Stimulated activated naive CD8-positive, alpha-beta T cell treated with anti-CD3 and anti-CD28 coated beads, Interleukin-15, amount 100 ng/mL, for 72 hours (primary cell): ENCODE results near the gene NDUFA3.
A peak's percentile ranks its signal among the peaks of the same experiment; 100 is the strongest.
"Not testable (repeated sequence)": the region's sequence is repeated elsewhere in the genome, so short reads cannot be mapped to it uniquely, and the experiment has no call there.

Experiments used
- ATAC-seq: fragments of 150-1000 bp; cut with Tn5 transposase; 2 replicates; pipeline ENCODE4 v1.10.0; 2021; ENCODE audit warnings: mild to moderate bottlenecking, moderate library complexity
- DNase-seq, 2 donors: peaks; one replicate each; pipeline ENCODE4 v3.0.0; 2021 to 2022
- H3K27ac Mint-ChIP-seq, 2 donors: one replicate each; pipeline ENCODE4 v1.8.0; 2022; ENCODE audit warnings: mild to moderate bottlenecking in 2 of 2, mixed read lengths in 2 of 2, moderate library complexity in 2 of 2
- H3K27me3 Mint-ChIP-seq: one replicate; pipeline ENCODE4 v1.8.0; 2022; ENCODE audit warnings: mixed read lengths
- H3K4me1 Mint-ChIP-seq: one replicate; pipeline ENCODE4 v1.8.0; 2022; ENCODE audit warnings: mild to moderate bottlenecking, mixed read lengths
- H3K4me3 Mint-ChIP-seq, 2 donors: one replicate each; pipeline ENCODE4 v1.8.0; 2022; ENCODE audit warnings: mild to moderate bottlenecking in 2 of 2, mixed read lengths in 2 of 2, moderate library complexity in 1 of 2
- H3K9me3 Mint-ChIP-seq, 2 donors: one replicate each; pipeline ENCODE4 v1.8.0; 2022; ENCODE audit warnings: mixed read lengths in 2 of 2

Gene NDUFA3

GRCh38 chr19:54102421-54103169, at the start of gene NDUFA3:
NDUFA3 (plus strand) TSS chr19:54102855; CDS start chr19:54102879, 24 bp downstream.
- Mint-ChIP-seq H3K4me1 (peaks cover 38% of the 10 kb centered on the region), H3K27ac (peak within 1 kb of the TSS; percentile 93 to 98), H3K4me3 (peak within 1 kb of the TSS; percentile 97 to 100), H3K27me3 (no peaks in the 10 kb centered on the region), H3K9me3 (no peaks in the 10 kb centered on the region)
- ATAC-seq, result peak; percentile 99
- peak; percentile 97 to 98 for DNase-seq

- Mint-ChIP-seq H3K4me3 (no peak overlapping the region), H3K9me3 (no peaks in the 10 kb centered on the region), H3K27ac (peak overlapping the region in 1 of 2 donors; percentile 42), H3K27me3 (peaks cover 45% of the 10 kb centered on the region), H3K4me1 (no peaks in the 10 kb centered on the region)
- no peak for DNase-seq
- no peak for ATAC-seq
These were observed 40.0 kb upstream of the NDUFA3 start for GRCh38 chr19:54062643-54063042.

GRCh38 chr19:54063350-54064116, 39.1 kb upstream of the NDUFA3 start, which contains the start of gene VSTM1:
VSTM1 (minus strand) TSS chr19:54063897; CDS start chr19:54063777, 120 bp downstream.
- H3K4me3 Mint-ChIP-seq, result no peak within 1 kb of the TSS
- peak within 1 kb of the TSS in 1 of 2 donors; percentile 42 for H3K27ac Mint-ChIP-seq
- H3K9me3 Mint-ChIP-seq, result no peaks in the 10 kb centered on the region
- peaks cover 45% of the 10 kb centered on the region for H3K27me3 Mint-ChIP-seq
- DNase-seq (no peak), ATAC-seq (no peak)
- no peaks in the 10 kb centered on the region for H3K4me1 Mint-ChIP-seq

GRCh38 chr19:54069470-54069869, 33.2 kb upstream of the NDUFA3 start:
- Mint-ChIP-seq H3K9me3 (peaks cover 0 to 8% of the 10 kb centered on the region in 2 donors), H3K27ac (no peak overlapping the region), H3K4me1 (no peaks in the 10 kb centered on the region), H3K27me3 (peaks cover 17% of the 10 kb centered on the region), H3K4me3 (no peak overlapping the region)
- no peak for DNase-seq
- no peak for ATAC-seq

GRCh38 chr19:54073829-54074228, 28.8 kb upstream of the NDUFA3 start:
- DNase-seq (no peak), ATAC-seq (no peak)
- H3K4me1 Mint-ChIP-seq, result no peaks in the 10 kb centered on the region
- H3K9me3 Mint-ChIP-seq, result peaks cover 0 to 8% of the 10 kb centered on the region in 2 donors
- H3K4me3 Mint-ChIP-seq, result no peak overlapping the region
- peaks cover under 1% of the 10 kb centered on the region for H3K27me3 Mint-ChIP-seq
- no peak overlapping the region for H3K27ac Mint-ChIP-seq

- no peaks in the 10 kb centered on the region for H3K4me1 Mint-ChIP-seq
- H3K9me3 Mint-ChIP-seq, result no peaks in the 10 kb centered on the region
- no peak overlapping the region for H3K4me3 Mint-ChIP-seq
- DNase-seq (no peak), ATAC-seq (no peak)
- peaks cover 8% of the 10 kb centered on the region for H3K27me3 Mint-ChIP-seq
- H3K27ac Mint-ChIP-seq, result no peak overlapping the region
These were observed 27.8 kb upstream of the NDUFA3 start for GRCh38 chr19:54074851-54075250.

- Mint-ChIP-seq H3K9me3 (no peaks in the 10 kb centered on the region), H3K27me3 (peaks cover 8% of the 10 kb centered on the region), H3K4me1 (no peaks in the 10 kb centered on the region), H3K27ac (no peak overlapping the region), H3K4me3 (no peak overlapping the region)
- DNase-seq (no peak), ATAC-seq (no peak)
These were observed 25.3 kb upstream of the NDUFA3 start for GRCh38 chr19:54077334-54077733.

GRCh38 chr19:54081032-54081431, 21.6 kb upstream of the NDUFA3 start, which contains the start of gene TARM1:
TARM1 (minus strand) TSS chr19:54081365; CDS start chr19:54081340, 25 bp downstream.
- H3K4me1 Mint-ChIP-seq, result no peaks in the 10 kb centered on the region
- ATAC-seq (no peak), DNase-seq (no peak)
- H3K27me3 Mint-ChIP-seq, result peaks cover 13% of the 10 kb centered on the region
- no peak within 1 kb of the TSS for H3K4me3 Mint-ChIP-seq
- H3K9me3 Mint-ChIP-seq, result peaks cover 5 to 7% of the 10 kb centered on the region in 2 donors
- H3K27ac Mint-ChIP-seq, result no peak within 1 kb of the TSS

GRCh38 chr19:54084410-54084809, 18.2 kb upstream of the NDUFA3 start:
- Mint-ChIP-seq H3K4me3 (no peak overlapping the region), H3K27ac (no peak overlapping the region), H3K27me3 (peaks cover 9% of the 10 kb centered on the region), H3K4me1 (no peaks in the 10 kb centered on the region), H3K9me3 (peaks cover 6 to 7% of the 10 kb centered on the region in 2 donors)
- DNase-seq (no peak), ATAC-seq (no peak)

GRCh38 chr19:54094426-54095000, 8.1 kb upstream of the NDUFA3 start:
- Mint-ChIP-seq H3K4me3 (peak overlapping the region in 1 of 2 donors; percentile 75), H3K27ac (no peak overlapping the region), H3K4me1 (peaks cover 20% of the 10 kb centered on the region), H3K9me3 (no peaks in the 10 kb centered on the region), H3K27me3 (peaks cover 45% of the 10 kb centered on the region)
- DNase-seq (no peak), ATAC-seq (no peak)

GRCh38 chr19:54095136-54095858, 7.4 kb upstream of the NDUFA3 start:
- Mint-ChIP-seq H3K27me3 (peaks cover 45% of the 10 kb centered on the region), H3K4me3 (peak overlapping the region; percentile 75 to 79), H3K27ac (no peak overlapping the region), H3K4me1 (peaks cover 20% of the 10 kb centered on the region), H3K9me3 (no peaks in the 10 kb centered on the region)
- ATAC-seq, result no peak
- DNase-seq, result no peak

- H3K4me3 Mint-ChIP-seq, result peak overlapping the region; percentile 75 to 79
- DNase-seq (peak; percentile 45 to 50), ATAC-seq (peak; percentile 86)
- peaks cover 45% of the 10 kb centered on the region for H3K27me3 Mint-ChIP-seq
- peaks cover 20% of the 10 kb centered on the region for H3K4me1 Mint-ChIP-seq
- peak overlapping the region in 1 of 2 donors; percentile 89 for H3K27ac Mint-ChIP-seq
- H3K9me3 Mint-ChIP-seq, result not testable (repeated sequence)
These were observed 6.6 kb upstream of the NDUFA3 start for GRCh38 chr19:54095859-54096616.

GRCh38 chr19:54096617-54097106, 6.0 kb upstream of the NDUFA3 start:
- H3K4me3 Mint-ChIP-seq, result peak overlapping the region; percentile 69 to 79
- peaks cover 20% of the 10 kb centered on the region for H3K4me1 Mint-ChIP-seq
- peaks cover 45% of the 10 kb centered on the region for H3K27me3 Mint-ChIP-seq
- H3K27ac Mint-ChIP-seq, result peak overlapping the region in 1 of 2 donors; percentile 89
- ATAC-seq, result peak; percentile 37
- no peaks in the 10 kb centered on the region for H3K9me3 Mint-ChIP-seq
- no peak for DNase-seq

- ATAC-seq, result no peak
- Mint-ChIP-seq H3K9me3 (no peaks in the 10 kb centered on the region), H3K4me1 (peaks cover 43% of the 10 kb centered on the region), H3K27ac (no peak overlapping the region), H3K27me3 (peaks cover 27% of the 10 kb centered on the region), H3K4me3 (no peak overlapping the region)
- no peak for DNase-seq
These were observed 3.3 kb upstream of the NDUFA3 start for GRCh38 chr19:54099190-54099902.
